ENCODE measurements around the gene ITGAD.

Gene ITGAD

DNA sequence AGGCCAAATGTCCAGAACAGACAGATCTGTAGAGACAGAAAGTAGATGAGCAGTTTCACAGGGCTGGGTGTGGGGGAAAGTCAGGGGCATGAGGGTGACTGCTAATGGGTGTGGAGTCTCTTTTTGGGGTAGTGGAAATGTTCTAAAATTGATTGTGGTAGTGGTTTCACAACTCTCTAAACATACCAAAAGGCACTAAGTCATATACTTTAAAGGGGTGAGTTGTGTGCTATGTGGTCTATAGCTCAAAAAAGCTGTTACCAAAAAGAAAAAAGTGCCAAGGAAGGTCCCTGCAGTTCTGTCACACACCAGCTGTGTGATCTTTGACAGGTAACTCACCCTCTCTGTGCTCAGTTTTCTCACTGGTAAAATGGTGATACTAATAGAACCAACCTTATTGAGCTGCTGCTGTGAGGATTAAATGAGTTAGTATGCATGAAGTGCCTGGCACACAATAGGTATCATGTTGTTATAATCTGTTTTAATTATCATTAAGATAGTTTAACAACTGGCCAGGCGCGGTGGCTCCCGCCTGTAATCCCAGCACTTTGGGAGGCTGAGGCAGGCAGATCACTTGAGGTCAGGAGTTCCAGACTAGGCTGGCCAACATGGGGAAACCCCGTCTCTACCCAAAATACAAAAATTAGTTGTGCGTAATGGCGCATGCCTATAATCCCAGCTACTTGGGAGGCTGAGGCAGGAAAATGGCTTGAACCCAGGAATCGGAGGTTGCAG lies 27.8 kb upstream of the ITGAD start:
- DNase-seq (ENCODE audit: low read depth) = no peak

DNA sequence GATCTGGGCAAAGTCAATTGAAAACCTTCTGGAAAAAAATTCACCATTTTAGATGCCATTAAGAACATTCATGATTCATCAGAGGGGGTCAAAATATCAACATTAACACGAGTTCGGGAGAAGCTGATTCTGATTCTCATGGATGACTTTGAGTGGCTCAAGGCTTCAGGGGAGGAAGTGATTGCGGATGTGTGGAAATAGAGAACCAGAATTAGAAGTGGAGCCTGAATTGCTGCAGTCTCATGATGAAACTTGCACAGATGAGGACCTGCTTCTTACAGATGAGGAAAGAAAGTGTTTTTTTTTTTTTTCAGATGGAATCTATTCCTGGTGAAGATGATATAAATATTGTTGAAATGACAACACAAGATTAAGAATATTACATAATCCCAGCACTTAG lies 25.3 kb upstream of the ITGAD start:
- no peak for DNase-seq (ENCODE audit: low read depth)

DNA sequence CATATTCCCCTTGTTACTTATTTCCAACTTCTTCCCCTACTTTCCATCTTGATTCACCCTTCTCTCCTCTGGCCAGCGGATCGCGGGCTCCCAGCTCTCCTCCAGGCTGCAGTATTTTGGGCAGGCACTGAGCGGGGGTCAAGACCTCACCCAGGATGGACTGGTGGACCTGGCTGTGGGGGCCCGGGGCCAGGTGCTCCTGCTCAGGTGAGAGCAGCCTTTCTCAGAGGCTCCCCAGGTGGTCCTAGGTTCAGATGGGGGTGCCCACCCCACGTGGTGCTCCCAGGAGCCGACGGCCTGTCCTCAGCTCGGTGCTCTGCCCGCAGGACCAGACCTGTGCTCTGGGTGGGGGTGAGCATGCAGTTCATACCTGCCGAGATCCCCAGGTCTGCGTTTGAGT lies 22.1 kb upstream of the ITGAD start:
- DNase-seq (ENCODE audit: low read depth) = no peak

DNA sequence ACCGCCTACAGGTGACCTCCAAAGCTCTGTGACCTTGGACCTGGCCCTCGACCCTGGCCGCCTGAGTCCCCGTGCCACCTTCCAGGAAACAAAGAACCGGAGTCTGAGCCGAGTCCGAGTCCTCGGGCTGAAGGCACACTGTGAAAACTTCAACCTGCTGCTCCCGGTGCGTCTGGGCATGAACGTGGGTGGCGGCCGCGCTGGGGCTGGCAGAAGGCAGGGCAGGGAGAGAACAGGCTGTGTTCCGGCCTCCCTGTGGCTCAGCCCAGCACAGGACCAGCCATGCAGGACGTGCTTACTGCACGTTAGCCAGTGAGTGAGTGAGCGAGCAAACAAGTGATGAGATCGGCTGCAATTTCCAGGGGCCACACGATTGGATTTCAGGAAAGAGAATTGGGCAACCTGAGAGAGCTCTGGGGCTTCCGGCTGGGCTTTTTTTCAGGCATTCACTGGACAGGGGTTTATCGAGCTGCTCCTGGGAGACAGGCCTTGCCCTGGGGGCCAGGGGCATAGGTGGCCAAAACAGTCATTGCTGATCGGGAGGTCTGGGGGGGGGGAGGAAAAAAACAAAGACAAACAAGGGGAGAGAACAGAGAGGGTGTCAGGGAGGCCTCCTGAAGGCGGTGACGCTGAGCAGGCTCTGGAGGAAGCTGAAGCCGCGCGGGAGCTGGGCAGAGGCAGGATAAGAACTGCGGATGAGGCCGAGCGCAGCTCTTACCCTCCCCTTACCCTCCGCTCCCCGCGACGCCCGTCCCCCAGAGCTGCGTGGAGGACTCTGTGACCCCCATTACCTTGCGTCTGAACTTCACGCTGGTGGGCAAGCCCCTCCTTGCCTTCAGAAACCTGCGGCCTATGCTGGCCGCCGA lies 21.3 kb upstream of the ITGAD start:
- DNase-seq (ENCODE audit: low read depth) = no peak

DNA sequence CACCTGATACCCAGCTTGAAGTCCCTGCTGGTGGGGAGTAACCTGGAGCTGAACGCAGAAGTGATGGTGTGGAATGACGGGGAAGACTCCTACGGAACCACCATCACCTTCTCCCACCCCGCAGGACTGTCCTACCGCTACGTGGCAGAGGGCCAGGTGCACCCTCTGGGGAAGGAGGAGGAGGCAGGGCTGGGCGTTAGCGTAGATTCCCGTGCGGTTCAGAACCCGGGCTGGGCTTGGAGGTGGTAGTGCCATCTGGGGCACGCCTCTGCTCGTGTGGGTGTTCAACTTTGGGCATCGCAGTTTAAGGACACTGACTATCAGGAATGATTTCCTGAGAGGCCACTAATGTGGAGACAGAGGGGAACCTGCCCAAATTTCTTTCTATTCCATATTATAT lies 19.9 kb upstream of the ITGAD start:
- no peak for DNase-seq (ENCODE audit: low read depth)

DNA sequence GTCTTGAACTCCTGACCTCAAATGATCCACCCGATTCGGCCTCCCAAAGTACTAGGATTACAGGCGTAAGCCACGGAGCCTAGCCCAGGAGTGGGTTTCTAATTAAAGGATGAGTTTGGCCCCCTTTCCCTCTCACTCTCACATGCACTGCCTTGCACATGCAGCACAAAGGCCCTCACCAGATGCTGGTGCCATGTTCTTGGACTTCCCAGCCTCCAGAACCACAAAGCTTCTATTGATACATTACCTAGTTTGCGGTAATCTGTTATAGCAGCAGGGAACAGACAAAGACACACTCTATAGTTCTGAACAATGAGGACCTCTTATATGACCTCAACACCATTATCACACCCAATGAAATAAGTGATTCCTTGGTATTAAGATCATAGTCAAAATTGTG lies 17.9 kb upstream of the ITGAD start:
- no peak for DNase-seq (ENCODE audit: low read depth)

DNA sequence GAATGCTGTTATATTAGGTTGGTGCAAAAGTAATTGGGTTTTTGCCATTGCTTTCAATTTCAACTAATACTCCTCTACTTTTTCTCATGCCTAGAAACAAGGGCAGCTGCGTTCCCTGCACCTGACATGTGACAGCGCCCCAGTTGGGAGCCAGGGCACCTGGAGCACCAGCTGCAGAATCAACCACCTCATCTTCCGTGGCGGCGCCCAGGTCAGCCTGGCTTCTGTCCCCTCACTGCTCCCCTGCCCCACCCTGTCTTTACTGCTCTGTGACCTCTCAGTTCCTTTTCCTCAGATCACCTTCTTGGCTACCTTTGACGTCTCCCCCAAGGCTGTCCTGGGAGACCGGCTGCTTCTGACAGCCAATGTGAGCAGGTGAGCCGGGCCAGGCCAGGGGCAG lies 16.4 kb upstream of the ITGAD start:
- no peak for DNase-seq (ENCODE audit: low read depth)

DNA sequence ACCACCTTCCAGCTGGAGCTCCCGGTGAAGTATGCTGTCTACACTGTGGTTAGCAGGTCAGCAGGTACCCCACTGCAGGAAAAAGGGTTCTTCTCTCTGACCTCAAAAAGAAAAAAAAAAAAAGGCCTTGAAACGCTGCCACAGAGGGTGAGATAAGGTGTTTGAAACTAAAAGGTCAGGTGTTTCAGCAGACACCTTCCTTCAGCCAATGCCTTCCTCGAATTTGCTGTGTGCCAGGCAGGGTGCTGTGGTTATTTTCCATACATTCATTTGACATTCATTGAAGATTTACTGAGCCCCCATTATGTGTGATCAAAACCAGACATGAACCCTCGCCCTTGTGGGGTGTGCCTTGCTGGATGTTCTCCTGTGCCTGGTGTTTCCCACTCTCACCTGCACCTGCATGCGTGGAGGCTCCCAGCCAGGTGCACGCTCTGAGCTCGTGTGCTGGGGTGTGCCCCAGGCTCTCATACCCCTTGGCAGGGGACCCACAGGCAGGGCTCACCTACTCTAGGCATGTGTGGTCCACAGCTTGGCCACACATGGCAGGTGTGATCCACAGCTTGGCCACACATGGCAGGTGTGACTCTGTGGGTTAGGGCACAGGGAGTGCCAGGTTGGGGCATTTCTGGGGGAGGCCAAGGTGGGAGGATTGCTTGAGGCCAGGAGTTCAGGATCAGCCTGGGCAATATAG lies 15.8 kb upstream of the ITGAD start:
- DNase-seq (ENCODE audit: low read depth) = no peak

DNA sequence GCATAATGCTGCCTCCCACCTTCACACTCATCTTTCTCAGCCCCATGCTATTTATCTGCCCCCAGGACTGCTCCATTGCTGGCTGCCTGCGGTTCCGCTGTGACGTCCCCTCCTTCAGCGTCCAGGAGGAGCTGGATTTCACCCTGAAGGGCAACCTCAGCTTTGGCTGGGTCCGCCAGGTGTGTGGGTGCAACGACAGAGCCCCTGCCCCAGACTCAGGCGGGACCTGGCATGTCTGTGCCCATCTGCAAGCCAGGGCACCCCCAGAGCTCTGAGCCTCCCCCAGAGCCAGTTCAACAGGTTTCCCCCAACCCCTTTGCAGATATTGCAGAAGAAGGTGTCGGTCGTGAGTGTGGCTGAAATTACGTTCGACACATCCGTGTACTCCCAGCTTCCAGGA lies 12.9 kb upstream of the ITGAD start:
- DNase-seq (ENCODE audit: low read depth) = no peak

DNA sequence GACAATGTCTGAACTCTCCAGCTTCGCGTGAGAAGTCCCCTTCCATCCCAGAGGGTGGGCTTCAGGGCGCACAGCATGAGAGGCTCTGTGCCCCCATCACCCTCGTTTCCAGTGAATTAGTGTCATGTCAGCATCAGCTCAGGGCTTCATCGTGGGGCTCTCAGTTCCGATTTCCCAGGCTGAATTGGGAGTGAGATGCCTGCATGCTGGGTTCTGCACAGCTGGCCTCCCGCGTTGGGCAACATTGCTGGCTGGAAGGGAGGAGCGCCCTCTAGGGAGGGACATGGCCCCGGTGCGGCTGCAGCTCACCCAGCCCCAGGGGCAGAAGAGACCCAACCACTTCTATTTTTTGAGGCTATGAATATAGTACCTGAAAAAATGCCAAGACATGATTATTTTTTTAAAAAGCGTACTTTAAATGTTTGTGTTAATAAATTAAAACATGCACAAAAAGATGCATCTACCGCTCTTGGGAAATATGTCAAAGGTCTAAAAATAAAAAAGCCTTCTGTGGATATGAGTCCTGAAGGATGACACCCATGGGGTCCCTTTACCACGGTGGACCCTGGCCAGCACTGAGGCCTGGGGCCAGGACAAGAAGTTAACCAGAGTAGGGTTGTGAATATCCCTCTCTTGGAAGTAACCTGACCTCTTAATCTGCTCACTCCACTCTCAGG lies 10.5 kb upstream of the ITGAD start:
- peak; percentile 4 for DNase-seq (ENCODE audit: low read depth)

DNA sequence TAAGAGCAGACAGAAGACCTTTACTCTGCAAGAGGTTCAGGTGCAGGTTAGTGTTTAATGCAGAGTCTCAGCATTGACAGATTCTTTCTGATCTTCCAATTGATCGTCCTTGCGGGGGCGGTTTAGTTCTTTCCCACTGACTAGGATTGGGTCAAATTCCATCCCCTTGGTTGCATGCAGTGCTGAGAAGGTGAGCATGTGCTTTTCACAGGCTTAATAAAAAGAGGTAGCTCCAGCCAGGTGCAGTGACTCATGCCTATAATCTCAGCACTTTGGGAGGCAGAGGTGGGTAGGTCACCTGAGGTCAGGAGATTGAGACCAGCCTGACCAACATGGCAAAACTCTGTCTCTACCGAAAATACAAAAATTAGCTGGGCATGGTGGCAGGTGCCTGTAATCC lies 7.5 kb upstream of the ITGAD start:
- no peak for DNase-seq (ENCODE audit: low read depth)

DNA sequence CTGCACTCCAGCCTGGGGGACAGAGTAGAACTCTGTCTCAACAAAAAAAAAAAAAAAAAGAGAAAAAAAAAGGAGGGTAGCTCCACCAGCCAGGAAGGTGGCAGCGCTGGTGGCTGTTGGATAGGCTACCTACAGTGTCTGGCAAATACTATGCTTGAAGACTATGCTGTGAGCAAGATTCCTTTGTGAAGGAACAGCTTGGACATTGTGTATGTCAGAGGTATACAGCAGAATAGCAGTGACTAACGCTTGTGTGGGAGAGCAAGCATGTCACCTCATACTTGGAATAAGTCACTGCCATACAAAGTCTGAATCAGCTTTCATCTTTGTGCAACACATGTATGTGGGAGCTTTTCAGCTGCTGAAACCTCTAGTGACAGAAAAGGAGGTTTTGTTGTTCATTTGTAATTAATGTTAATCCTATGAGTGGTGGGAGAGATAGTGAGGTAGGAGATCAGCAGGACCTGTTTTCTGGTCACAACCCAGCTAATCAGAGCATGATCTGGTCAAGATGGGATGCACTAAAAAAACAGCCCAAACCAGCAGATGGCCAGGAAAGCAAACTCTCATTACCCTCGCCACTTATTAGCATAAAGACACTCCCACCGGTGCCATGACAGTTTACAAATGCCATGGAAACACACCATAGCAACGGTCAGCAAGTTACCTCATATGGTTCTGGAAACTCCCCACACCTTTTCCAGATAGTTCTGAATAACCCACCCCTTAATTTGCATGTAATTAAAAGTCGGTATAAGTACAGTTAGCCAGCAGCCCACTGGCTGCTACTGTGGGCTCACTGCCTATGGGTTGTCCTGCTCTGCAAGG lies 6.8 kb upstream of the ITGAD start:
- DNase-seq (ENCODE audit: low read depth) = peak; percentile 13

DNA sequence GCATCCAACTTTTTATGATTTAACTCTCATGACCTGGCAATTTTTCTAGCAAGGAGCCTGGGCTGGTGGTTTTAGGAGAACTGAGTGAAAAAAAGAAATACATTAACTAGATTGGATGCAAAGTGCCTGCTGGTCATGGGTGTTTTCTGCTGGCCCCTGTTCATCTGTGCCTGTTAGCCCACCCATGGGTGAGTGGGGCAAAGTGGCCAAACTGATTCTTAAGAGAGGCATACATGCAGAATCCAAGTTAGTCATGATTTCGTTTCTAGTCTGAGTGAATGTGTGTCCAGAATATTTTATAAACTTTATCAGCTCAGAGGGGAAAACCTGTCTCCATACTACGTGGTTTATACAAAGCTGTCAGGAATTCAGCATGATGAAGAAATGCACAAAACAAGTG lies 4.6 kb upstream of the ITGAD start:
- no peak for DNase-seq (ENCODE audit: low read depth)

DNA sequence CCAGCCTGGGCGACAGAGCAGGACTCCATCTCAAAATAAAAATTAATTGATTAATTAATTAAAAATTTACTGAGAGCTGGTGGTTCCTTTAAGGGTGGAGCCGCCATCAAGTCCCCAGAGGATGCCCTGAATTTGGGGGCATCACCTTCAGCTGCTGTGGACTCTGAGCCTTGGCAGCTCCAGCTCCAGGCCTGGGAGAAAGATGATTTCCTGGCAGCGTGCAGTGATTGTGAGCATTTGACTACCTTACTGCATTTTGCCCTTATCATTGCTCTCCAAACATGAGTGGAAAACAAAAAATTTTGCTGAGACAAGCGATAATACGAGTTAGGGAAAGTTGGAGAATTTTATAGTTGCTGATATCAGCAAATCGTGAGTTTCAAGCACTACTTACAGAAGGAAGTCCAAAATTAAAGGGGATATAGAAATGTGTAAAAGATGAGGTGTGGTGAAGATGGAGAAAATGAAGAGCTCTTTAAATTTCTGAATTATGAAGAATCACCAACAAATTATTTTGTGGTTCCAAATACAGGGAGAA lies 2.6 kb upstream of the ITGAD start:
- DNase-seq (ENCODE audit: low read depth) = no peak

DNA sequence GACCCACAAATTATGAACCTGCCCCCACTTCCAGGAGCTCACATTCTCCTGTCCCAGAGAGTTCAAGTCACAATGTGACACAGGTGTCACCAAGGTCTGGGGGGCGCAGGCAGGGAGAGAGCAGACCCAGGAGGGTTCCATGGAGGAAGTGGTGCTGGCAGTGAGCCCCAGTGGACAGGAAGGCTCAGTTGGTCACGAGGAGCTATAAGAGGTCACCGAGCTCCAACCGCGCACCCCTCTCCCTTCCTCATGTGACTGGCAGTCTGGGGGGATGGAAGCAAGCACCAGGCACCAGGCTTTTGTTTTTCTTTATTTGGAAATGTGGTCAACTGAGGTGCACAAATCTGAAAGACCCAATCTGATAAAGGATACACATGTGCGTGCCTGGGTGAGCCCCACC lies 2.5 kb downstream of the ITGAD start:
- DNase-seq (ENCODE audit: low read depth) = no peak

DNA sequence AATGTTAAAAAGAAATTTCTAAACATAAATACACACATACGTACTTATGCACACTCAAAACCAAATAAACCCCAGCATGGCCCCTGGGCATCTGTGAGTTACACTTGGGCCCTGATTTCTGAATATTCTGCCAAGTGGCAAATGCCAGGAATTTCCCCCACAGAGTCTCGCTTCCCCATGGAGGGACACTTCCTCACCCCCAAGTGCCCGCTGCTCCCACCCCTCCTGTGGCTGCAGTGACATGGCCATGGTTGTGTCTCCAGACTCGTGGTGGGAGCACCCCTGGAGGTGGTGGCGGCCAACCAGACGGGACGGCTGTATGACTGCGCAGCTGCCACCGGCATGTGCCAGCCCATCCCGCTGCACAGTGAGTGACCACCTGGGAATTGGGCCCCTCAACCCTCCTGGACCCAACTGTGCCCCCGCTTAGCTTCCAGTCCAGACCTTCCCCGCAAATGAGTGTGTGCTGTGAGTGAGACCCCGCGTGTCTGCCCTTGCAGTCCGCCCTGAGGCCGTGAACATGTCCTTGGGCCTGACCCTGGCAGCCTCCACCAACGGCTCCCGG lies 4.0 kb downstream of the ITGAD start:
- DNase-seq (ENCODE audit: low read depth) = no peak

DNA sequence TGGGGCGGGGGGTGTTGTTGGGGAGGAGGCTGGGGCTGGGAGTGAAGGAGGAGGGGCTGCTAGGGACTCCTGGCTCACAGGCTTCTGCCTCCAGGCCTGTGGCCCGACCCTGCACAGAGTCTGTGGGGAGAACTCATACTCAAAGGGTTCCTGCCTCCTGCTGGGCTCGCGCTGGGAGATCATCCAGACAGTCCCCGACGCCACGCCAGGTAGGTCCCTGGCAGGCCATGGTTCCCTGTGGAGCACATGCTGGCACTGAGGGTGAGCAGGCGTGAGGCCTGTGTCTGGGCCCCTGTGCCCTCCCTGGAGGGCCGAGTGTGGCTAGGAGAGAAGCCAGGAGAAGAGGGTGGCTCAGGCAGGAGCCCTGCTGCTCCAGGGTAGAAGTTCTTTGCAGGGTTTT lies 4.6 kb downstream of the ITGAD start:
- no peak for DNase-seq (ENCODE audit: low read depth)

DNA sequence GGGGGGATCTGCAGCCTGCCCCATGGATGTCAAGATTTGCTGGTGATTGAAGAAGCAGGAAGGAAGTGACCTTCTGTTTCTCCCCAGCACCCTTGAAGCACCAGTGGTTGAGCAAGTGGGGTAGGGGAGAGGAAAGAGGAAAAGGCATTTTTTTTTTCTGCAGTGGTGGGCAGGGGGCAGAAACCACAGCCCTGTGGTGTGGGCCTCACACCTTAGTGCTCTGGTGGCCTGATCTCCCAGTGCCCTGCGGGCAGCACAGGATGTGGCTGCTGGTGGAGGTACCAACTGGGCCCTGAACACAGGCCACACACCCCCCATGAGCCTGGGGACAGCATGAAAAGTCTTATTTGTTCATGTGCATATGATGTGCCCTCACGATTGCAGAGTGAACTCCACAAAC lies 7.1 kb downstream of the ITGAD start:
- DNase-seq (ENCODE audit: low read depth) = no peak

DNA sequence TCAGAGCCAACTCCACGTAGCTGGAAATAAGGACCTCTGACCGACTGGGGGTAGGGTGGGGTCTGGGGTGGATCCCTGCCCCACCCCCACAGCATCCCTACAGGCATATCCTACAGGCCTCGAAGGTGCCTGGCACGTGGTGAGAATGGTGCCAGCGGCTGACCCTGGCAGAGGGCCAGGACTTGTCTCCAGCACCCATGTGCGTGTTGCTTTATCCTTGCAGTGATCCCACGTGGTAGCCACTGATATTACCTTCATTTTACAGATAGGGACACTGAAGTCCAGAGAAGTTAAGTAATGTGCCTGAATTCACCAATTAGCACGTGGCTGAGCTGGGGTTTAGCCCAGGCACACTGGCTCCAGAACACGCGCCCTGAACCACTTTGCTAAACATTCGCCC lies 8.3 kb downstream of the ITGAD start:
- DNase-seq (ENCODE audit: low read depth) = no peak

DNA sequence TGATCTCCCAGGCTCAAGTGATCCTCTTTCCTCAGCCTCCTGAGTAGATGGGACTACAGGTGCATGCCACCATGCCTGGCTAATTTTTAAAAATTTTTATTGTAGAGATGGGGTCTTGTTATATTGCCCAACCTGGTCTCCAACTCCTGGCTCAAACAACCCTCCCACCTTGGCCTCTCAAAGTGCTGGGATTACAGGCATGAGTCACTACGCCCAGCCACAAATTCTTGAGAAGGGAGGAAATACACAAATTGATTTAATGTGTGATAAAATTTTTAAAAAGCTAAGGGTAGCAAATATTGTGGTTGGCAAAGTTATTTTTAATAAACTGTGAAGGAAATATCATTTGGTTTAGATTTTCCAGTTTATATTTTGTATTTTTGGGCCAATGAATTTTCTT lies 9.6 kb downstream of the ITGAD start:
- DNase-seq (ENCODE audit: low read depth) = no peak
